Stomach (tissue), 4 donors: ENCODE measurements around the gene NARF.

ENCODE experiments used
- EP300 ChIP-seq: sonication (generic); formaldehyde crosslinking; IDR thresholded peaks from one replicate; pipeline ENCODE4 v1.6.1; 2017; ENCODE audit warnings: antibody characterized with exemption
- POLR2A ChIP-seq, 4 donors: fragments of 450-650 bp; IDR thresholded peaks; one replicate each; pipeline ENCODE4 v1.6.1; 2016; ENCODE audit warnings: antibody characterized with exemption in 4 of 4, control low read depth in 2 of 4, mild to moderate bottlenecking in 1 of 4, moderate library complexity in 1 of 4
- POLR2AphosphoS5 ChIP-seq, 3 donors: sonication (generic); formaldehyde crosslinking; IDR thresholded peaks; one replicate each; pipeline ENCODE4 v1.6.1; 2016; ENCODE audit warnings: antibody characterized with exemption in 3 of 3
- TF ChIP-seq, protein P1 (sequence below), 7 experiments: fragments of 450-650 bp in 4 of 7; fragments of 200-600 bp in 3 of 7; sonication (generic) in 3 of 7; IDR thresholded peaks; one replicate each; pipeline ENCODE4 v1.5.1; 2016 to 2019; ENCODE audit warnings: antibody characterized with exemption in 7 of 7, control low read depth in 2 of 7, mild to moderate bottlenecking in 1 of 7

DNA sequence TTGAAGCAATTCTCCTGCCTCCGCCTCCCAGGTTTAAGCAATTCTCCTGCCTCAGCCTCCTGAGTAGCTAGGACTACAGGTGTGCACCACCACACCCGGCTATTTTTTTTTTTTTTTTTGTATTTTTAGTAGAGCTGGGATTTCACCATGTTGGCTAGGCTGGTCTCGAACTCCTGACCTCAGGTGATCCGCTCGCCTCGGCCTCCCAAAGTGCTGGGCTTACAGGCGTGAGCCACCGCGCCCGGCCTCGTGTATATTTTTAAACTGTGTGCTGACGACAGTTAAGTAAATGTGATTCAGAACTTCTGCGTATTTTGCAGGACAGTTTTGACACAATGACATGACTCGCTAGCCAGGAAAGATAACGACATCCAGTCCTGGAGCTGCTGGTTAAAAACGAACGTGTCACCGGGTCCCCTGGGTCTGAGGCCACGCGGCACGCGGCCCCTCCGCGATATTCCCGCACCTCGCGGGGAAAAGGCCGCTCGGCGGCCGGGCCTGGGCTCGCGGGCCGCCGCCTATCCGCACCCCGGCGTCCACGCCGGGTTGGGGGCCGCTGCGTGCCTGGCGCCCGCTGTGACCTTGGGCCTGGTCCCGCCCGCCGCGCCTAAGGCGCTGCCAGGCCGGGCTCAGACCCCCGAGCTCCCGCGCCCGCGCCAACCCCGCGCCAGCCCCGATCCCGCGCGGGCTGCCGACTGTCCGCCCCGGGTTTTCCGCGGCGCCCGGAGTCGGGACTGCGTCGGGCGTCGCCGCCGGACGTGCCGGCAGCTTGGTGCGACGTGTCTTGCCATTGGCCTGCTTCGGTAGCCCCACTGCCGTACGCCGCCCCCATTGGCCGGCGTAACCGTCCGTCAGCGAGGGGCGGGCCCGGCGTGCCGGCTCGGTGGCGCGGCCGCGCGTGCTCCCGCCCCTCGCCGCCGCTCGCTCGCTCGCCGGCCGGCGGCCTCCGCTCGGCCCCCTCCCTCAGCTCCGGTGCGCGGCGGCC is 60.6 kb downstream of the NARF start, which contains the start of gene FOXK2:
- TF ChIP-seq POLR2A (IDR thresholded peaks at IDR 0.05) (no peak), POLR2AphosphoS5 (IDR thresholded peaks at IDR 0.05) (peak; percentile 65 to 70 (median 66)), EP300 (no peak)
- TF ChIP-seq, protein P1, sequence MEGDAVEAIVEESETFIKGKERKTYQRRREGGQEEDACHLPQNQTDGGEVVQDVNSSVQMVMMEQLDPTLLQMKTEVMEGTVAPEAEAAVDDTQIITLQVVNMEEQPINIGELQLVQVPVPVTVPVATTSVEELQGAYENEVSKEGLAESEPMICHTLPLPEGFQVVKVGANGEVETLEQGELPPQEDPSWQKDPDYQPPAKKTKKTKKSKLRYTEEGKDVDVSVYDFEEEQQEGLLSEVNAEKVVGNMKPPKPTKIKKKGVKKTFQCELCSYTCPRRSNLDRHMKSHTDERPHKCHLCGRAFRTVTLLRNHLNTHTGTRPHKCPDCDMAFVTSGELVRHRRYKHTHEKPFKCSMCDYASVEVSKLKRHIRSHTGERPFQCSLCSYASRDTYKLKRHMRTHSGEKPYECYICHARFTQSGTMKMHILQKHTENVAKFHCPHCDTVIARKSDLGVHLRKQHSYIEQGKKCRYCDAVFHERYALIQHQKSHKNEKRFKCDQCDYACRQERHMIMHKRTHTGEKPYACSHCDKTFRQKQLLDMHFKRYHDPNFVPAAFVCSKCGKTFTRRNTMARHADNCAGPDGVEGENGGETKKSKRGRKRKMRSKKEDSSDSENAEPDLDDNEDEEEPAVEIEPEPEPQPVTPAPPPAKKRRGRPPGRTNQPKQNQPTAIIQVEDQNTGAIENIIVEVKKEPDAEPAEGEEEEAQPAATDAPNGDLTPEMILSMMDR (IDR thresholded peaks at IDR 0.05): no peak
